Measurements from ENCODE around the gene KRTAP3-1.
A peak's percentile ranks its signal among the peaks of the same experiment; 100 is the strongest.

The KRTAP3-1 gene

GRCh38 chr17:40966848-40967247, 42.1 kb downstream of the KRTAP3-1 start, which contains the start of gene KRT39:
KRT39 (minus strand) TSS chr17:40966948; CDS start chr17:40966856, 92 bp downstream.
- H3K27me3 ChIP-seq (replicated peaks in 2 of 5; ENCODE audit: control insufficient read depth in 4 of 5, insufficient read depth in 5 of 5, low read length in 4 of 5) = peaks cover 0 to 3% (median 2%) of the 10 kb centered on the region in 5 experiments
- no peak for DNase-seq
- WGBS (ENCODE audit: insufficient coverage) = no CpG with 5 or more reads among the region's 1 CpG
- no peaks in the 10 kb centered on the region for H3K9me3 ChIP-seq (ENCODE audit: control extremely low read depth in 1 of 5, control insufficient read depth in 4 of 5, insufficient read depth in 2 of 5, low read depth in 1 of 5, low read length in 4 of 5)
- H3K4me1 ChIP-seq (ENCODE audit: control extremely low read depth in 1 of 4, control insufficient read depth in 4 of 4, insufficient read depth in 4 of 4, low read length in 3 of 4) = peaks cover 0 to 1% (median 0%) of the 10 kb centered on the region in 4 experiments
- H3K27ac ChIP-seq (ENCODE audit: insufficient read depth in 1 of 2, low read depth in 1 of 2, low read length in 2 of 2, poor library complexity in 1 of 2, severe bottlenecking in 2 of 2) = no peak within 1 kb of the TSS
- no peak within 1 kb of the TSS for H3K4me3 ChIP-seq (ENCODE audit: control insufficient read depth in 1 of 7, extremely low read depth in 1 of 7, insufficient read depth in 4 of 7, low read depth in 2 of 7, low read length in 6 of 7)
- POLR2A ChIA-PET = no interaction called here
- H3K36me3 ChIP-seq (ENCODE audit: control insufficient read depth in 4 of 4, insufficient read depth in 4 of 4, low read length in 3 of 4) = no peaks in the 10 kb centered on the region
- CTCF ChIA-PET = interaction anchor here (0.7 kb wide), 1 partner anchor 11 kb away, joined by 3 read pairs; no protein-coding TSS in a partner anchor

GRCh38 chr17:40963838-40964237, 45.1 kb downstream of the KRTAP3-1 start:
- Histone ChIP-seq H3K27me3 (replicated peaks in 2 of 5; ENCODE audit: control insufficient read depth in 4 of 5, insufficient read depth in 5 of 5, low read length in 4 of 5) (peaks cover 0 to 3% (median 0%) of the 10 kb centered on the region in 5 experiments), H3K4me3 (ENCODE audit: control insufficient read depth in 1 of 7, extremely low read depth in 1 of 7, insufficient read depth in 4 of 7, low read depth in 2 of 7, low read length in 6 of 7) (no peak overlapping the region), H3K27ac (ENCODE audit: insufficient read depth in 1 of 2, low read depth in 1 of 2, low read length in 2 of 2, poor library complexity in 1 of 2, severe bottlenecking in 2 of 2) (no peak overlapping the region), H3K36me3 (ENCODE audit: control insufficient read depth in 4 of 4, insufficient read depth in 4 of 4, low read length in 3 of 4) (no peaks in the 10 kb centered on the region), H3K9me3 (ENCODE audit: control extremely low read depth in 1 of 5, control insufficient read depth in 4 of 5, insufficient read depth in 2 of 5, low read depth in 1 of 5, low read length in 4 of 5) (no peaks in the 10 kb centered on the region), H3K4me1 (ENCODE audit: control extremely low read depth in 1 of 4, control insufficient read depth in 4 of 4, insufficient read depth in 4 of 4, low read length in 3 of 4) (peaks cover 0 to 1% (median 0%) of the 10 kb centered on the region in 4 experiments)
- POLR2A ChIA-PET = no interaction called here
- no CpG with 5 or more reads among the region's 1 CpG for WGBS (ENCODE audit: insufficient coverage)
- CTCF ChIA-PET = no interaction called here
- peak; percentile 18 to 36 (median 28) for DNase-seq

- peaks cover 0 to 3% (median 0%) of the 10 kb centered on the region in 5 experiments for H3K27me3 ChIP-seq (replicated peaks in 2 of 5; ENCODE audit: control insufficient read depth in 4 of 5, insufficient read depth in 5 of 5, low read length in 4 of 5)
- no peak overlapping the region for H3K4me3 ChIP-seq (ENCODE audit: control insufficient read depth in 1 of 7, extremely low read depth in 1 of 7, insufficient read depth in 4 of 7, low read depth in 2 of 7, low read length in 6 of 7)
- WGBS (ENCODE audit: insufficient coverage) = 77% methylated on average over 4 of the region's 4 CpGs
- ChIA-PET CTCF (interaction anchor here (0.9 to 1.1 kb wide), 2 partner anchors 30 to 33 kb away, joined by 3 to 4 read pairs; no protein-coding TSS in a partner anchor), POLR2A (no interaction called here)
- DNase-seq = no peak
- peaks cover 0 to 1% (median 0%) of the 10 kb centered on the region in 4 experiments for H3K4me1 ChIP-seq (ENCODE audit: control extremely low read depth in 1 of 4, control insufficient read depth in 4 of 4, insufficient read depth in 4 of 4, low read length in 3 of 4)
- no peak overlapping the region for H3K27ac ChIP-seq (ENCODE audit: insufficient read depth in 1 of 2, low read depth in 1 of 2, low read length in 2 of 2, poor library complexity in 1 of 2, severe bottlenecking in 2 of 2)
- no peaks in the 10 kb centered on the region for H3K36me3 ChIP-seq (ENCODE audit: control insufficient read depth in 4 of 4, insufficient read depth in 4 of 4, low read length in 3 of 4)
- H3K9me3 ChIP-seq (ENCODE audit: control extremely low read depth in 1 of 5, control insufficient read depth in 4 of 5, insufficient read depth in 2 of 5, low read depth in 1 of 5, low read length in 4 of 5) = no peaks in the 10 kb centered on the region
Observed at GRCh38 chr17:40962059-40962561, 46.8 kb downstream of the KRTAP3-1 start.

GRCh38 chr17:40961591-40961990, 47.3 kb downstream of the KRTAP3-1 start:
- peaks cover 0 to 1% (median 0%) of the 10 kb centered on the region in 4 experiments for H3K4me1 ChIP-seq (ENCODE audit: control extremely low read depth in 1 of 4, control insufficient read depth in 4 of 4, insufficient read depth in 4 of 4, low read length in 3 of 4)
- no peaks in the 10 kb centered on the region for H3K36me3 ChIP-seq (ENCODE audit: control insufficient read depth in 4 of 4, insufficient read depth in 4 of 4, low read length in 3 of 4)
- ChIA-PET CTCF (interaction anchor here (0.9 to 1.1 kb wide), 2 partner anchors 30 to 32 kb away, joined by 3 to 4 read pairs; no protein-coding TSS in a partner anchor), POLR2A (no interaction called here)
- no peak overlapping the region for H3K4me3 ChIP-seq (ENCODE audit: control insufficient read depth in 1 of 7, extremely low read depth in 1 of 7, insufficient read depth in 4 of 7, low read depth in 2 of 7, low read length in 6 of 7)
- H3K27ac ChIP-seq (ENCODE audit: insufficient read depth in 1 of 2, low read depth in 1 of 2, low read length in 2 of 2, poor library complexity in 1 of 2, severe bottlenecking in 2 of 2) = no peak overlapping the region
- peaks cover 0 to 3% (median 0%) of the 10 kb centered on the region in 5 experiments for H3K27me3 ChIP-seq (replicated peaks in 2 of 5; ENCODE audit: control insufficient read depth in 4 of 5, insufficient read depth in 5 of 5, low read length in 4 of 5)
- WGBS (ENCODE audit: insufficient coverage) = no CpG with 5 or more reads among the region's 1 CpG
- no peak for DNase-seq
- H3K9me3 ChIP-seq (ENCODE audit: control extremely low read depth in 1 of 5, control insufficient read depth in 4 of 5, insufficient read depth in 2 of 5, low read depth in 1 of 5, low read length in 4 of 5) = no peaks in the 10 kb centered on the region

DNA sequence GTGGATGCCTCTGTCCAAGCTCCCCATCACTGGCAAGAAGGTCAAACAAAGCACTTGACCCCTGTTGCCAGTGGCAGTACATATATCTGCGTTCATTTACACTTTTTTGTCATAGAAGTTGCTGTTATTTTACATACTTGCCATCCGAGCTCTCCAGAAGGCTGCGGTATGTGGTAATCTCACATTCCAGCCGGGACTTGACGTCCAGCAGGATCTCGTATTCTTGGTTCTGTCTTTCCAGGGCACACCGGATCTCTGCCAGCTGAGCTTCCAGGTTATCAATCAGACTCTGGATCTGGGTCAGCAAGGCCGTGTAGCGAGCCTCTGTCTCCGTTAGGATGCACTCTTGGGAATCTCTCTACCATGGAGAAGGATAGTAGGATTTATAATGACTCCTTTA, 48.8 kb downstream of the KRTAP3-1 start:
- H3K36me3 ChIP-seq (ENCODE audit: control insufficient read depth in 4 of 4, insufficient read depth in 4 of 4, low read length in 3 of 4) = no peaks in the 10 kb centered on the region
- CTCF ChIA-PET = no interaction called here

More for the DNA sequence above, 48.8 kb downstream of the KRTAP3-1 start:
- Histone ChIP-seq H3K27me3 (replicated peaks in 2 of 5; ENCODE audit: control insufficient read depth in 4 of 5, insufficient read depth in 5 of 5, low read length in 4 of 5) (peaks cover 0 to 2% (median 0%) of the 10 kb centered on the region in 5 experiments), H3K27ac (ENCODE audit: insufficient read depth in 1 of 2, low read depth in 1 of 2, low read length in 2 of 2, poor library complexity in 1 of 2, severe bottlenecking in 2 of 2) (no peak overlapping the region), H3K4me1 (ENCODE audit: control extremely low read depth in 1 of 4, control insufficient read depth in 4 of 4, insufficient read depth in 4 of 4, low read length in 3 of 4) (peaks cover 0 to 1% (median 0%) of the 10 kb centered on the region in 4 experiments), H3K9me3 (ENCODE audit: control extremely low read depth in 1 of 5, control insufficient read depth in 4 of 5, insufficient read depth in 2 of 5, low read depth in 1 of 5, low read length in 4 of 5) (no peaks in the 10 kb centered on the region), H3K4me3 (ENCODE audit: control insufficient read depth in 1 of 7, extremely low read depth in 1 of 7, insufficient read depth in 4 of 7, low read depth in 2 of 7, low read length in 6 of 7) (no peak overlapping the region)
- 97% methylated on average over 9 of the region's 10 CpGs for WGBS (ENCODE audit: insufficient coverage)
- POLR2A ChIA-PET = no interaction called here
- no peak for DNase-seq
